Measurements from ENCODE around the gene PROCA1.
"Not testable (repeated sequence)": the region's sequence is repeated elsewhere in the genome, so short reads cannot be mapped to it uniquely, and the experiment has no call there.

Gene PROCA1

DNA sequence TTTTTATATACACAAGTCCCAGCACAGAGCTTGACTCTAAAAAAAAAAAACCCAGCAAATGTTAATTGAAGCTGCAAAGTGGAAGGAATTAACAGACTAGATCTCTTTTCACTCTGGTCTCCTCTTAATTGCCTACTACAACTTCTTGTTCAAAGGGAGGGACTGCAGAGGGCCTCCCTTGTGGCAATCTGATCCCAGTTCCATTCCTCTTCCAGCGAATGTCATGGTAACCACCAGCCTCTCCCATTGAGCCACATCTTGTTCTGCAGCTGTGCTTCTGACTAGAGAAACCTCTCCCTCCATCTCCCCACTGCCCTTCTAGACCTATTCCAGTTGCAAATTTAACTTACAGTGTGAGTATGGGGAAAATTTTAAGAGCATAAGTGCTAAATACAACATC is 43.8 kb downstream of the PROCA1 start:
- no peak for DNase-seq

DNA sequence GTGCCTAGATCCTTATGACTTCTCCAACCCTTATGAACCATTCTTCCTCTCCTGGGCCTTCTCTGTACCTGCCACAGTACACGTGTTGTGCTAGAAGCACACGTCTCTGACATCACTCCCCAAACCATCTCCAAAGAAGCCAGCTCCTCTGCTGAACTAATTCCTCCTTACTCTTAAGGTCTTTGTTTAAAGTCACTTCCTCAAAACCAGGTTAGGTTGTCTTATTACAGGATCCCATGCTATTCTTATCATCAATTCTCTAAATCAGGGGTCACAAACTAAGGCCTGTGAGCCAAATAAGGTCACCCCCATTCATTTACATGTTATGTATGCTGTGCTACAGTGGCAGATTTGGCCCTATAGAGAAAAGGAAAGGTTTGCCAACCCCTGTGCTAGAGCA is 45.7 kb downstream of the PROCA1 start:
- DNase-seq: no peak

DNA sequence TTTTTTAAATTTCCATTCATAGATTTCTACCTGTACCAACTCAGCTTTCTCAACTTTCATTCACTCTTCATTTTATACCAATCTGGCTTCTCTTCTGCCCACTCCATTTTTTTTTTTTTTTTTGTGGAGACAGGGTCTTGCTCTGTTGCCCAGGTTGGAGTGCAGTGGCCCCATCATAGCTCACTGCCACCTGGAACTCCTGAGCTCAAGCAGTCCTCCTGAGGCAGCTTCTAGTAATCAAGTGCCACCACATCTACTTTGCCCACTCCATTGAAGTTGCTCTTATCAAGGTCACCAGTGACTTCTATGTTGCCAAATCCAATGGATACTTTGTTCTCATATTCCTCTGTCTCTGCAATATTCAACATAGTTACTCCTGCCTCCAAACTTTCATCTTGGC is 48.0 kb downstream of the PROCA1 start:
- DNase-seq: no peak

DNA sequence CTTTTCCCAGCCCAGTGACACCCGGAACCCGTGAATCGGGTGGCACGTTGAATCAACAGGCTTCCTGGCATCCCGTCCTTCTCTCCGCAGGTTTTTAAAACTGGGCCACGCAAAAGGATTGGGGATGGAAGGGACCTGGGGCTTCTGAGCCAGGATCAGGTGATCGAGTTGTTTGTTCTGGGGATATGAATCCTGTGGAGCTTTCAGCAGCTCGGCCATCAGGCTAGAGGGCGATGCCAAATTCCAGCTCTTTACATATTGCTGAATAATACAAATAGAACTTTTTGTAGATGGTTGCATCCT is 49.2 kb downstream of the PROCA1 start:
- DNase-seq: no peak

DNA sequence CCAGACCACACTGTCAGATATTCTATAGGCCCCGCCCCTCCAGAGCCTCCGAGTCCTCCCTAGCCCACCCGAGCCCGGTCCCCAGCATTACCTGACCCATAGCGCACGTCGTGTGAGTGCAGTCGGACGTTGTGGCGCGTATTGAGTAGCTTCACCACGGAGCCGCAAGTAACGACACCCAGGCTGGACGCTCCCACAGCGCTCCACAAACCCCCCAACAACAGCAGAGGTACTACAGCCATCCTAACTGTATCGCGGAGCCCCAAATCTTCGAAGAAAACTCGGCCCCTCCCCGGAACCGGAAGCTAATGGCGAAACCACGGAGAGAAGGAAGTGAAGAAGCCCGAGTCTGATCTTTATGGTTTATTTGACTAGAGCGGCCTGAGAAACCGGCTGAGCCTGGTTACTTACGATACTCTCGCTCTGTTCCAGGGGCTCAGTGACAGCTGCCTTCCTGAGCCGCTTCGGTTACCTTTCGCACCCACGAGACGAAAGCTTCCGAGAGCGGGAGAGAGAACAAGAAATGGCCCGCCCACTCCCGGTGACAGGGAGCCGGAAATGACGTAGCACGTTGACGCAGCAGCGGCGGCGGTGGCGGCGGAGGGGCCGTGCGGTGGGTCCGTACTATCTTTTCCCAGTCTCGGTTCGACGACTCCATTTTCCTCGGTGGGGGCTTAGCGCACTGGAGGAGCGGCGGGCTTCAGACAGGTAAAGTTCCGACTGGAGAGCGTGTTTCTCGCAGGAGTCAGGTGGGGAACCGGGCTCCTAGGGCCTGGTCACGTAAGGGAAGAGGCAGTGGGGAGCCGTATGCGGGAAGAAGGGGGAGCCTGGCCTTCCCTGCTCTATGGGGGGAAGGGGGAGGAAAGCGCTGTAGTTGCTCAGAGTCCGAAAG is 49.8 kb downstream of the PROCA1 start, which contains the start of the genes SDF2 and SUPT6H:
Gene SDF2, minus strand, starts transcription at position 272 of the 892 bp plus-strand sequence. Its CDS starts 30 bp downstream, at position 242.
Gene SUPT6H, plus strand, starts transcription at position 571 of the 892 bp plus-strand sequence. CDS start 11,197 bp downstream, outside the sequence.
- DNase-seq: peak; percentile 91

DNA sequence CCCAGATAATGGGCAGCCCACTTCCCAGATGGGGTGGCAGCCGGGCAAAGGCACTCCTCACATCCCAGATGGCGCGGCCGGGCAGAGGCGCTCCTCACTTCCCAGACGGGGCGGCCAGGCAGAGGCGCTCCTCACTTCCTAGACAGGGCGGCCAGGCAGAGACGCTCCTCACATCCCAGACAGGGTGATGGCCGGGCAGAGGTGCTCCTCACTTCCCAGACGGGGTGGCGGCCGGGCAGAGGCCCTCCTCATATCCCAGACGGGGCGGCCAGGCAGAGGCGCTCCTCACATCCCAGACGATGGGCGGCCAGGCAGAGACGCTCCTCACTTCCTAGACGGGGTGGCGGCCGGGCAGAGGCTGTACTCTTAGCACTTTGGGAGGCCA is 52.2 kb downstream of the PROCA1 start:
- not testable (repeated sequence) for DNase-seq

DNA sequence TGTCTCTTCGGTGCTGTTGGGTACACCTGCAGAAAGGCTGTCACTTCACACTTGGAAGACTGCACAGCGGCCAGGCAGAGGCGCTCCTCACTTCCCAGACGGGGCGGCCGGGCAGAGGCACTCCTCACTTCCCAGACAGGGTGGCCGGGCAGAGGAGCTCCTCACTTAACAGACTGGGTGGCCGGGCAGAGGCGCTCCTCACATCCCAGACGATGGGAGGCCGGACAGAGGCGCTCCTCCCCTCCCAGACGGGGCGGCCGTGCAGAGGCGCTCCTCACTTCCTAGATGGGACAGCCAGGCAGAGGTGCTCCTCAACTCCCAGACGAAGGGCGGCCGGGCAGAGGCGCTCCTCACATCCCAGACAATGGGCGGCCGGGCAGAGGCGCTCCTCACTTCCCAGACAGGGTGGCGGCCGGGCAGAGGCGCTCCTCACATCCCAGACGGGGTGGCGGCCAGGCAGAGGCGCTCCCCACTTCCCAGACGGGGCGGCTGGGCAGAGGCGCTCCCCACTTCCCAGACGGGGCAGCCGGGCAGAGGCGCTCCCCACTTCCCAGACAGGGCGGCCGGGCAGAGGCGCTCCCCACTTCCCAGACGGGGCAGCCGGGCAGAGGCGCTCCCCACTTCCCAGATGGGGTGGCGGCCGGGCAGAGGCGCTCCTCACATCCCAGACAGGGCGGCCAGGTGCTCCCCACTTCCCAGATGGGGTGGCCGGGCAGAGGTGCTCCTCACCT is 52.8 kb downstream of the PROCA1 start:
- DNase-seq: not testable (repeated sequence)

DNA sequence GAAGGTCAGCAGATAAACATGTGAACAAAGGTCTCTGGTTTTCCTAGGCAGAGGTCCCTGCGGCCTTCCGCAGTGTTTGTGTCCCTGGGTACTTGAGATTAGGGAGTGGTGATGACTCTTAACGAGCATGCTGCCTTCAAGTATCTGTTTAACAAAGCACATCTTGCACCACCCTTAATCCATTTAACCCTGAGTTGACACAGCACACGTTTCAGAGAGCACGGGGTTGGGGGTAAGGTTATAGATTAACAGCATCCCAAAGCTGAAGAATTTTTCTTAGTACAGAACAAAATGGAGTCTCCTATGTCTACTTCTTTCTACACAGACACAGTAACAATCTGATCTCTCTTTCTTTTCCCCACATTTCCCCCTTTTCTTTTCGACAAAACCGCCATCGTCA is 53.3 kb downstream of the PROCA1 start:
- not testable (repeated sequence) for DNase-seq

DNA sequence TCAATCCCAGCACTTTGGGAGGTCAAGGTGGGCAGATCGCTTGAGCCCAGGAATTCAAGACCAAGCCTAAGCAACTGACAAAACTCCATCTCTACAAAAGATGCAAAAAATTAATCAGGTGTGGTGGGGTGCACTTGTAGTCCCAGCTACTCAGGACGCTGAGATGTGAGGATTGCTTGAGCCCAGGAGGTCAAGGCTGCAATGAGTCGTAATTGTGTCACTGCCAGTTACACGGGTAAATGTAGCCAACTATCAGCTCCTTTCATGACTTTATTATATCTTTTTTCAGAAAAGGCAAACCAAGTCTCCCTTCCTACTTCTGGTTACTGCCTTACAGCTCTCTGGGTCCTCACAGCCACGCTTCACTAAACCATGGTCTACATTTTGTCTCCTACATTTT is 53.9 kb downstream of the PROCA1 start:
- DNase-seq: no peak

DNA sequence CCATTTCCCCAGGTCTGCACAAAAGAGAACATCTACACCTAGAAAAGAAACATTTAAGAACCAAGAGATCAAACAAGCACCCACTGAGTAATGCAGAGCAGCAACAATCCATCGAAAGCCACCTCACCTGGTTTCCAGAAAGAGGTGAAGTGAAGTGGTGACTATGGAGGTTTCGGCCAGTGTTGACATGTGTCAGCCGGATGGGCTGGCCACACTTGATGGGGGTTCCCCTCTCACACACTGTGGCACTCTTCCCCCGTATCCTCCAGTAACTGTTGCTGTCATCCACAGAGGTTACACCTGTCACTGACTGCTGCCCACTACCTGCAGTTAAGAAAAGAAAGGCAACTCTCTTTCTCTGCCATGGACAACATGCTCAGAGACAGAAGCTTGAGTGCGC is 56.5 kb downstream of the PROCA1 start:
- no peak for DNase-seq
